ENCODE measurements around the gene RAB3D.
"Not testable (repeated sequence)": the region's sequence is repeated elsewhere in the genome, so short reads cannot be mapped to it uniquely, and the experiment has no call there.

Gene RAB3D

DNA sequence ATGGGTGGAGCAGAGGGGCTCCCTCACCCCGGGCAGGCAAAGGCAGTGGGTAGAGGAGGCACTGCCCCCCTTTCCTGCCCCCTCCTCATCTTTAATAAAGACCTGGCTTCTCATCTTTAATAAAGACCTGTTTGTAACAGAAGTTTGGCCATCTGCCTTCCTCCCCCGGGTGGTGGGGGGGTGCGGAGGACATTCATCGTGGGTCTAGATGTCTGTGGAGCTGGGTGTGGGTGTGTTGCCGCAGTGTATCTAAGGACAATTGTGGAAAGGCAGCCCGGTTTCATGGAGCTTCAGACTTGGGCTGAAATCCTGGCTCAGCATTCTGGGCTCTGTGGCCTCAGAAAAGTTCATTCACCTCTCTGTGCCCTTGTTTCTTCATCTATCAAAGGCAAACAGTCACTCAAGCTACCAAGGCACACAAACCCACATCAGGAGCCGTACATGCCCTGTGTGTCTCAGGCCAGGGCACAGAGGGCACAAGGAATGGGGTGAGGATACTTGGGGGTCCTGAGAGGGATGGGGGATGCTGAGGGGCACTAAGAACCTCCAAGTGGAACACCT lies 26.2 kb upstream of the RAB3D start:
- DNase-seq (ENCODE audit: low spot score), result no peak

DNA sequence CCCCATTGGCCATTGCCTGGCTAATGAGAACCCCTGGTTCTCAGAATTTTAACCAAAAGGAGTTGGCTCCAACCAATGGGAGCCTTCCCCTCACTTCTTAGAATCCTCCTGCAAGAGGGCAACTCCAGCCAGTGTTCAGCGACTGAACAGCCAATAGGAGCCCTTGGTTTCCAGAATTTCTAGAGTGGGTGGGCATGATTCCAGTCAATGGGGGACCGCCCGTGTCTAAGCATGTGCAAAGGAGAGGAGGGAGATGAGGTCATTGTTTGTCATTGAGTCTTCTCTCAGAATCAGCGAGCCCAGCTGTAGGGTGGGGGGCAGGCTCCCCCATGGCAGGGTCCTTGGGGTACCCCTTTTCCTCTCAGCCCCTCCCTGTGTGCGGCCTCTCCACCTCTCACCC lies 25.5 kb upstream of the RAB3D start:
- DNase-seq (ENCODE audit: low spot score), result no peak

DNA sequence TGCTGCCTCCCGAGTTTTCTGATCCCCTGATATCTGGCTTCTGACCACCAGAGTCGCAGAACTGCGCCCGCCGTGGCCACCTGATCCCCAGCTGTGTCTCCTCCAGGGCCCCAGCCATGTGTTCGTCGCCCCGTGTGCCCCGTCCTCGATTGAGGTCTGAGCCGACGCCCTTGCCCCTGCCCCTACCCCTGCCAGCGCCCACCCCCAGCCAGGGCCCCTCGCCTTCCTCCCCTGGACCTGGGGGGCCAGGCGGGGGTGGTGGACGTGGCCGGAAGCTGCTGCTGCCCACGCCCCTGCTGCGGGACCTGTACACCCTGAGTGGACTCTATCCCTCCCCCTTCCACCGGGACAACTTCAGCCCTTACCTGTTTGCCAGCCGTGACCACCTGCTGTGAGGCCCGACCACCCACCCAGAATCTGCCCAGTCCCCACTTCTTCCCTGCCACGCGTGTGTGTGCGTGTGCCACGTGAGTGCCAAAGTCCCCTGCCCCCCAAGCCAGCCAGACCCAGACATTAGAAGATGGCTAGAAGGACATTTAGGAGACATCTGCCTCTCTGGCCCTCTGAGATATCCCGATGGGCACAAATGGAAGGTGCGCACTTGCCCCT lies 24.9 kb upstream of the RAB3D start:
- DNase-seq (ENCODE audit: low spot score), result no peak

DNA sequence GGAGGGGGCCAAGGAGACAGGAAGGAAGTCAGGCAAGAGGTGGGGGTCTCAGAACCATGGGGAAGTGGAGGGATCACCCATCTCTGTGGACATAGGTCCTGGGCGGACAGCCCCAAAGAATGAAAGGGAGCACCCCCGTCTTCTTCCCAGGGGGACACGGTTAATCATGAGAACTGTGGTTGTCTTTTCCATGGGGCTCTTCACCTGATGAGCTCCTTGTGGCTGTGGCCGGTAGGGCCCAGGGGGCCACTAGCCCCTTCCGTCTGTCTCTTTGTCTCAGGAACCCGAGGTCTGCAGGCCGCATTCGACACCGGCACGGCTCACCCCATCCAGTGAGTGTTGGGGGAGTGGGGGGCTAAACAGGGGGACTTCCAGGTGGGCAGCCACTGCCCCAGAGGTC lies 24.4 kb upstream of the RAB3D start:
- DNase-seq (ENCODE audit: low spot score), result no peak

DNA sequence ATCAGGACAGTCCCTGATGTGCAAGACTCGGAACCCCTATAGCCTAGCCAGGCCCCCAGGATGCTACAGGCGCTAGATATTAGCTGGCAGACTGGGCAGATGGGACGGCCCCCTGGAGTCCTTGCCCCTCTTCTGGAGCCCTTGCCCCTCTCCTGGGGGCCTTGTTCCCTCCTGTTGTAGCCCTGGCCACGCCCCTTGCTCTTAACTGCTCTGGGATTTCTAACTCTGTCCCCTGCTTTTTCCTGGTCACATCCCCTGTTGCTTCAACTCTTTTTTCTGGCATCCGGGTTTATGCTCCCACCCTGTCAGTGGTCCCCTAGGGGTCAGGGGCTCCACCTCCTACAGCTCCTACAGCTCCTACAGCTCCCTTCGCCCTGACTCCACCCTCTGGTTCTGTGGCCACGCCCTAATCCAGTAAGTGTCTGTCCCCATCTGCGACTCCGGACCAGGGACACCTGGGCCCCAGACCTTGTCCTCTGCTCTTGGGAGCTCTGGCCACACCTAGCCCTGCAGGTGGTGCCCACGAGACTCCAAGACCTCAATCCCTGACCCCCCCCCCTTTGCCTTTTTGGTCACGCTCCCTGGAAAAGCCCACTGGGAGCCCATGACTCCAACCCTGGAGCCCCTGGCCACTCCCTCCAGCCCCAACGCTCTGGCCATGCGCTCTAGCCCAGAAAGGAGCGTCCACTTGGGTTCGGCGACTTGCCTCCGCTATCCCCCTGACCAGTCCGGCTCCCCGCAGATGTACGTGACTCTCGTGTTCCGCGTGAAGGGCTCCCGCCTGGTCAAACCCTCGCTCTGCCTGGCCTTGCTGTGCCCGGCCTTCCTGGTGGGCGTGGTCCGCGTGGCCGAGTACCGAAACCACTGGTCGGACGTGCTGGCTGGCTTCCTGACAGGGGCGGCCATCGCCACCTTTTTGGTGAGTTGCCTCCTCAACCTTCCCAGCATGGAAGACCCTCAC lies 22.6 kb upstream of the RAB3D start:
- DNase-seq (ENCODE audit: low spot score), result no peak

DNA sequence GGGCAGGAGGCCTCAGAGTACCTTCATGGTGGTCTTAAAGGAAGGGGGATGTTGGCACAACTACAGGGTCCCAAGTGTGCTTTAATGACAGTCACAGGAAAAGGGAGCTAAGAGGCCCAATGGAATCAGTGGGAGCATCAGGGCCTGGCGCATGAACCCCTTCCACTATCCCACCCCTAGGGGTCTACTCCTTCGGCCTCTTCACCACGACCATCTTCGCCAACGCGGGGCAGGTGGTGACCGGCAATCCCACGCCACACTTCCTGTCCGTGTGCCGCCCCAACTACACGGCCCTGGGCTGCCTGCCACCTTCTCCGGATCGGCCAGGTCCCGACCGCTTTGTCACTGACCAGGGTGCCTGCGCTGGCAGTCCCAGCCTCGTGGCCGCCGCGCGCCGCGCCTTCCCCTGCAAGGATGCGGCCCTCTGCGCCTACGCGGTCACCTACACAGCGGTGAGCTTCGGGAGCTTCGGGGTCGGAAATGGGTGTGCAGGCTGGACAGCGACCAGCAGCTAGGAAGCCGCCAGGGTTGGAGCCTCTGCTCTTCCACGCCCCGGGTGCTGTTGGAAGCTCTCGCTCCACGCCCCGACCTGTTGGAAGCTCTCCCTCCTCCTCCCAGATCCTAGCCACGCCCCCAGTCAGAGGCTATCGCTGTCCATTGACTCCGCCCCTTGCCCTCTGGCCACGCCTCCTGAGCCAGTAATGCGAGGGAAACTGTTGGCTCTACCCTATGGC lies 21.7 kb upstream of the RAB3D start:
- no peak for DNase-seq (ENCODE audit: low spot score)

DNA sequence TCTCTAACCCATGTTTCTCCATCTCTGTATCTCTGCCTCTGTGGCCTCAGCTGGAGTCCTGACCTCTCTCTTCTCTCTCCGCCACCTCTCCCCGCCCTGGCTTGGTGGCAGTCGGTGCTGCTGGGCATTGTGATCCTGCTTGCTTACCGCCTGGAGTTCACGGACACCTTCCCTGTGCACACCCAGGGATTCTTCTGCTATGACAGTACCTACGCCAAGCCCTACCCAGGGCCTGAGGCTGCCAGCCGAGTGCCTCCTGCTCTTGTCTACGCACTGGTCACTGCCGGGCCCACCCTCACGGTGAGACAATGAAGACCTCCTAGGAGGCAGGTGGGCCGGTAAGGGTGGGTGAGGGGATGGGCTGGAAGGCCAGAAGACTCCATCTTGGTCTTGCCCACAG lies 20.0 kb upstream of the RAB3D start:
- DNase-seq (ENCODE audit: low spot score), result no peak

DNA sequence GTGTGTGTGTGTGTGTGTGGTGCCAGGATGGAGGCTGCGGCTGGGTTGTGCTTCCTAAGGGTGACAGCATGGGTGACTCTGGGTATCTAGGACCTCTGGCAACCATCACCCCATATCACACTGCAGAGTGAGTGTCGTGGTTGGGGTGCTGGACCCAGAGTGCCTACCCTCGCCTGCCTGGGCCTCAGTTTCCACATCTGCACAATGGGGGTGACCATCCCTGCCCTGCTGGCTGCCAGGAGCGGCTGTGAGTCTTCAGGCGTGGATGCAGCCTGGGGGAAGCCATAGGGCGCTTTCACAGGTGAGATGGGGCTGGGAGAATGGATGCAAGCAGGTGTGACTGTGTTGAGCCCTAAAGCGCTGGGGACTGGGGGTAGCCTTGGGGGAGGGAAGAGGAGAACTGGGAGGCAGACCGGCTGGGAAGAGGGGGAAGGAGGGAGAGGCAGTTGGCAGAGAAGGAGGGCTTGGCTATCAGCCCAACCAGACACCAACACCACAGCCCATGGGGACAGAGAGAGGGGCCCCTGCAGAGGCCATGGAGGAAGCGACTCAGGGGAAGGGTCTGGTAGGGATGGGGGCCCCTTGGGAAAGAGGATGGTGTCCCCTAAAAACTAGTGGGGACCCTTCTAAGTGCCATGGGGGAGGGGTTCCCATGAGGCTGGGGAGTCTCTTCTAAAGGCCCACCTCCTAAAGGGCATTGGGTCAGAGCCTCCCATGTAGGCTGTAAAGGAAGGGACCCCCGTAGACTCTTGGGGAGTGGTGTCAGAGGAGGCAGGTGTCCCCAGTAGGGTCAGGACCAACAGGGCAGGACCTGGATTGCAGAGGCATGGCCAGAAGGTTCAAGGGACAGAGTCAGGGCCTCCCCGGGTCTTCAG lies 17.5 kb upstream of the RAB3D start:
- DNase-seq (ENCODE audit: low spot score), result no peak

DNA sequence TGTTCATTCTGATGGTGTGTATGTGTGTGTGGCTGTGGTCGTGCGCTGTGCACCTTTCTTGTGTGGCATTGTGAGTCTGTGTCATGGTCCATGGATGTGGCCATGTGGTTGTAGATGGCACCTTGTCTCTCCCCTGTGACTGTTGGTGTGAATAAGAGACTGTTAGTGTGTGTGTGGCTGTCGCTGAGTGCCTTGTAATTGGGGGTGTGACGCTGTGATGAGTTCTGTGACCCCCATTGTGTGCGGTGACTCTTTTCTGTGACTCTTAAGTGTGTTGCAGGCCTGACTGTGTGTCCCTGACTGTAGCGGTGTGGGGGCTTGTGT lies 16.6 kb upstream of the RAB3D start:
- no peak for DNase-seq (ENCODE audit: low spot score)

DNA sequence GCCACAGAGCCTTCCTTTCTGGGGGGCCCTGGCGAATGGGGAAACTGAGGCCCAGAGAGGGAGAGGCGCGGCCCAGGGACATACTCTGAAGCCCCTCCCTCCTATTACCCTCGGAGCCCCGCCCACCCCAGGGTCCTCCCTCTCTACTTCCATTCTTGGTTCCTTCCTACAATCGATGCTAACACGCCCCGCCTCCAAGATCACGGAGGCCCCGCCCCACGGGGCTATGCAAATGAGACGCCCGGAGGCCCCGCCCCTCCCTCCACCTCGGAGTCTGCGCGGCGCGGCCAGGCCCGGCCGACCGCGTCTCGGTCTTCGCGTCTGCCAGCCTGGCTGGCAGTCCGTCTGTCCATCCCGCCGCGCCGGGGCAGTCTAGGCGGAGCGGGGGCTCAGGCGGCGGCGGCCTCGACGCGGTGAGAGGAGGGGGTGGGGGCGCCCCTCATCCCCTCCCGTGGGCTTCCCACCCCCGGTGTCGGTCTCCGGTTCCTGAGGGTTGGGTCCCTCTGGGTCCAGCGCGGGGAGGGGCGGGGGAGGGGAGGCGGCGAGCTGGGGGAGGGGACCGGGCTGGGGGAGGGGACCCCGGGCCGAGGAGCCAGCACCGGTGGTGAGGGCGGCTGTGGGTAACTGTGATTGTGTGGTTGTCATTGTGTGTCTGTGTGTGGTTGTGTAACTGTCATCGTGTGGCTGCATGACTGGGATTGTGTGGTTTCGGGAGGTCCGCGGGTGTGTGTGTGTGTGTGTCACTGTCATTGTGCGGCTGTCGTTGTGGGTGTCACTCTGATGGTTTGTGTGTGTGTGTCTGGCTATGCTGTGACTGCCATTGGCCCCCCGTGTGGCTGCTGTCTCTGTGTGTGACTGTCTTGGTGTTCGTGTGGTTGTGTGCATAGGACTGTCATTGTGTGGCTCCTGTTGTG lies 16.0 kb upstream of the RAB3D start, which contains the start of gene PLPPR2:
Gene PLPPR2, plus strand, starts transcription at position 273 of the 914 bp plus-strand sequence. CDS start 2,242 bp downstream, outside the sequence.
- peak; percentile 79 for DNase-seq (ENCODE audit: low spot score)

DNA sequence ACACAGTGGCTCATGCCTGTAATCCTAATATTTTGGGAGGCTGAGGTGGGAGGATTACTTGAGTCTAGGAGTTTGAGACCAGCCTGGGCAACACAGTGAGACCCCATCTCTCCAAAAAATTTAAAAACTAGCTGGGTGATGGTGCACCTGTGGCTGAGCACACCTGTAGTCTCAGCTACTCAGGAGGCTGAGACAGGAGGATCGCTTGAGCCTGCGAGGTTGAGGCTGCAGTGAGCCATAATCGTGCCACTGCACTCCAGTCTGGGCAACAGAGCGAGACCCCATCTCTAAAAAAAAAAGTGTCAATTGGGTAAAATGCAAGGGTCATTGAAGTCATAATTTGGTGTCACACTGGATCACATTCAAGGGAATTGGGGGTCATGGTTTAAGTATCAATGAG lies 14.6 kb upstream of the RAB3D start:
- DNase-seq (ENCODE audit: low spot score), result not testable (repeated sequence)

DNA sequence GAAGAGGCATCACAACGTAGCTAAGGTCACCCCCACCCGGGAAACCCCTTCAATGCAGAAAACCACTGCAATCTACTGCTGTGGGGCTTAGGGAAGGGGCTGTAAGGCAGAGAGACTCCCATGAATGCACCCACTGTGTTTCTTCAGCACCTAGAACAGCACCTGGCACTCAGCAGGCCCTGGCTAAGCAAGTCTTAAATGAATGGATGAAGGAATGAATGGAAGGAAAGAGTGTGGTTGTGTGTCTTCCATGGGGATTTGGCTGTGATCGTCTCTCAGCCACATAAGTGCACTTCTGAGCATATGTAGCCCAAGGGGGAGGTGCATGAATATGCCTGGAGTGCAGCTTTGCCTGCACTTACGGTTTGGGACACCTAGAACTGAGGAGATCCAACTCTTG lies 9.7 kb upstream of the RAB3D start:
- no peak for DNase-seq (ENCODE audit: low spot score)

DNA sequence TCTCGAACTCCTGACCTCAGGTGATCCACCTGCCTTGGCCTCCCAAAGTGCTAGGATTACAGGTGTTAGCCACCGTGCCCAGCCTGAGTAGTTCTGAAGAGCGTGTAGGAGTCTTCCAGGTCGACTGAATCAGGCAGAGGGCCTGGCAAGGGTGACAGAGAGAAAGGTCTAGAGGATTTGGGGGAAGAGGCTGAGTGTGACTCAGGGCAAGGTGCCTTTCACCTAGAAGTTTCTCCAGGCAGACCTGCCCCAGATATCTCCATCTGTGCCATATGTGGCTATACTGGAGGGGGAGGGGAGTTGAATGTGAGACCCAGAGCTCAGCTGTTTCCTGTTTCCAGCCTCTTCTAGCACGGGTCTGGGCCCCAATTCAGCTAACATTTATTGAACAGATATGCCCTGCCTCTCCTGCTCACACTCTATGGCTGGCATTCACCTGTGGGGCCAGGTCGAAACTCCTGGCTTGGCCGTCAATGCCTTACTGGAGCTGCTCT lies 8.1 kb upstream of the RAB3D start:
- no peak for DNase-seq (ENCODE audit: low spot score)

DNA sequence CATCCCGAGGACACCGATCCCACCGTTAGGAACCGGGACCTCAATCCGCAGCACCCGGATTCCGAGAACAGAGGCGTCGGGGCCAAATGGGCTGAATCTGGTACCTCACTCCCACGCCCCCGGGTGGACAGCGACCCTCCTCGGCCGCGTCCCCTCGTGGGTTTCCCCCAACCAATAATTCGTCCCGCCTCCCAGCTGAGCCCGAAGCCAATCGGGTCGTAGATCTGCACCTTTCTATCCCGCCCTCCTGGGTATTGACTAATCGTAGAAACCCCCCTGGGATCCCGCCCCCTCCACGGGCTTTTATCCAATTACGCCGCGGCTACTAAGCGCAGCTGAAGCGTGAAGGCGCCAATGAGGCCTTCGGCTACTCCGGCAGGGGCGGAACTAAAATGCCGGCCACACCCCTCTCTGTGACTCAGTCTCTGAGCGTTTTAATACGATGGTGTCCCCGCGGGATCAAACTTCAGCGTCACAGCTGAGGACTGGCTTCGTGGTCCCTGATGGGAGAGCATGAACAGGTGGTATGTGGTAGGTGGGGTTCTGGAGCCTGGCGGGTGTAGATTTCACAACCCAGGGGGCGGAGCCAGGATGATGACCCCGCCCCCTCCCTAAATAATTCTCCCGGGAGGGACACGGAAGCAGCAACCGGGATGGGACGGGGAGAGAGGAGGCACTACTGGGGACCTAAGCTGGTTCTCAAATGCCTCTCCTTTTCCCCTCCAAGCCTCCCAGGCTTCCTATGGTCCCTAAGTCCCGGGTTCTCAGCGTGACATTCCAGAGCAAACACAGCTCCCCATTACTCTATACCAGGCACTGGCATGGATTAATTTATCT lies 6.9 kb upstream of the RAB3D start, which contains the start of the genes CCDC159 and TMEM205:
Gene CCDC159, plus strand, starts transcription at position 416 of the 837 bp plus-strand sequence. Its CDS starts 88 bp downstream, at position 504.
Gene TMEM205, minus strand, starts transcription at position 165 of the 837 bp plus-strand sequence. CDS start 649 bp downstream, outside the sequence.
- DNase-seq (ENCODE audit: low spot score), result peak; percentile 99

DNA sequence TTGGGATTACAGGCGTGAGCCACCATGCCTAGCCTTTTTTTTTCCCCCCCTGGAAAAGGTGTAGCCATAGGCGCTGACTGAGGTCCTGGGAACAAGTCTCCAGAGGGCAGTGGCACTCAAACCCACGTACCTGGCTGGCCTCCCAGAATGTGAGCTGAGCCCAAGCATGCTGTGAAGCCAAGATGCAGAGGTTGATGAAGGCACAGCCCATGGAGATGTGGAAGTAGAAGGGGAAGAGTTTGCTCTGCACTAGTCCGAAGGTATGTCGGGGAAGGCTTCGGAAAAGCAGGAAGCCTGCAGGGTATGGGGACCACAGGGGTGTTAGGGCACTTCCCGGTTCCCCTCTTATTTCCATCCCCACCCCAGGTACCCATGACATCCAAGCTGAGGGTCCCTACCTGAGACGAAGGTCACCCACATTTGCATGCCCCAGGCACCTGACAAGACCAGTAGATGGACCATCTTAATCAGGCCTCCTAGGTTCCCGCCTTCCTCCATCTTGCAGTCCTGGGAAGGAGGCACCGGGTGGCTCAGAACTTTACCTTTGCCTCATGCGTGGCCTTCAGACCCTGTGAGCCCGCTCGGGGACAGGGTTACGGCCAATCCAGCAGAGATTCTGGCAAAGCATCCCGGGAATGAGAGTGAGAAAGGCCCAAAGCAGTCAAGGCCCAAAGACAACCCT lies 5.8 kb upstream of the RAB3D start:
- DNase-seq (ENCODE audit: low spot score), result no peak

DNA sequence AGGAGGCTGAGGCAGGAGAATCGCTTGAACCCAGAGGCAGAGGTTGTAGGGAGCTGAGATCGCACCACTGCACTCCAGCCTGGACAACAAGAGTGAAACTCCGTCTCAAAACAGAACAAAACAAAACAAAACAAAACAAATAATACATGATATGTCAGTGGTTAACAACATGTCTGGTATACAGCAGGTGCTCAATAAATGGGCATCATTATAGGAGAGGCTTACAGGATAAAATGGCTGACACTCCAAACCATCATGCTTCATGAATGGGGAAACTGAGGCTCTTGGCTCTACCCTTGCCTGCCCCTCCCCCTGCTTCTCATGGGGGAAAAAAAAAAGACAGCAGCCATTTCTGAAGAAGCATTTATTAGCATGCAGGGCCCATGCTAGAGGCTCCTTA lies 3.0 kb upstream of the RAB3D start:
- no peak for DNase-seq (ENCODE audit: low spot score)

DNA sequence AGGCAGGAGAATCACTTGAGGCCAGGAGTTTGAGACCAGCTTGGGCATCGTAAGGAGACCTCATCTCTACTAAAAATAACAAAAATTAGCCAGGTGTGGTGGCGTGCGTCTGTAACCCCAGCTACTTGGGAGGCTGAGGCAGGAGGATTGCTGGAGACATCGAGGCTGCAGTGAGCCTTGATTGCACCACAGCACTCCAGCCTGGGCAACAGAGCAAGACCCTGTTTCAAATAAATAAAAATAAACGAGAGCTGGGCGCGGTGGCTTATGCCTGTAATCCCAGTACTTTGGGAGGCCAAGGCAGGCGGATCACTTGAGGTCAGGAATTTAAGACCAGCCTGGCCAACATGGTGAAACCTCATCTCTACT lies 626 bp upstream of the RAB3D start:
- DNase-seq (ENCODE audit: low spot score), result not testable (repeated sequence)

DNA sequence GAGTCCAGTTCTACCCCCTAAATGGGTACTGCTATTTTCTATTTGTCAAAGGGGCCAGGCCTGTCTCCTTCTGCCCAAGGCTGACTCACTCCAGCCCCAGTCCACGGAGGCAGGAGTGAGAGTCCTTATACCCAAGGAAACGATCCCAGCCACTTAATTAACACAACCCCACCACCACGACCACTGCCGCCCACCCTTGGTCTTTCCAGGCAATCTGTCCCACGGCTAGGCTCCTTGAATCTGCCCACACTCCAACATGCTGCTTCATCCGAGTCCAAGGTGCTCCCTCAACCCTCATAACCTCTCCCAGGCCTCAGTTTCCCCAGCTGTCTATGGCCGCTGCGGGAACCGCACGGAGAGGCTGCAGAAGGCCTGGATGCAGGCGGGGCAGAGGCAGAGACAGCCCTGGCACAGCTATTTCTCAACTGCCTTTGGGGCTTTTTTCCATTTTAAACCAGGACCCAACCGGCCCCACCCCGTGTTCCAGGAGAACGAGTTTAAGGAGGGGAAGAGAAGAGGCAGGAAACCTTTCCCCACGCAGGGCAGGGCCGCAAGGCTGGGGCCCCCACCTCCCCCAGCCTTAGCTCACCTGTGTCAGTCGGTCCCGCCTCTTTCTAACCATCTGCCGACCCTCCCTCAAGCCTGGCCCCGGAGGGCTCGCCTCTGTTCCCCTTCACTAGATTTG lies 746 bp downstream of the RAB3D start:
- DNase-seq (ENCODE audit: low spot score), result no peak

All from CD4-positive, alpha-beta T cell treated with Interleukin-6 at 100 ng/mL for 8 hours (primary cell).